GM21515 (cell line): ENCODE data around the gene PHPT1.
"Not testable (repeated sequence)": the region's sequence is repeated elsewhere in the genome, so short reads cannot be mapped to it uniquely, and the experiment has no call there.

ENCODE experiments used
- ATAC-seq: cut with Tn5 transposase; IDR thresholded peaks from one replicate; pipeline ENCODE4 v1.9.1; 2021; ENCODE audit not compliant: unreplicated experiment

Gene PHPT1

DNA sequence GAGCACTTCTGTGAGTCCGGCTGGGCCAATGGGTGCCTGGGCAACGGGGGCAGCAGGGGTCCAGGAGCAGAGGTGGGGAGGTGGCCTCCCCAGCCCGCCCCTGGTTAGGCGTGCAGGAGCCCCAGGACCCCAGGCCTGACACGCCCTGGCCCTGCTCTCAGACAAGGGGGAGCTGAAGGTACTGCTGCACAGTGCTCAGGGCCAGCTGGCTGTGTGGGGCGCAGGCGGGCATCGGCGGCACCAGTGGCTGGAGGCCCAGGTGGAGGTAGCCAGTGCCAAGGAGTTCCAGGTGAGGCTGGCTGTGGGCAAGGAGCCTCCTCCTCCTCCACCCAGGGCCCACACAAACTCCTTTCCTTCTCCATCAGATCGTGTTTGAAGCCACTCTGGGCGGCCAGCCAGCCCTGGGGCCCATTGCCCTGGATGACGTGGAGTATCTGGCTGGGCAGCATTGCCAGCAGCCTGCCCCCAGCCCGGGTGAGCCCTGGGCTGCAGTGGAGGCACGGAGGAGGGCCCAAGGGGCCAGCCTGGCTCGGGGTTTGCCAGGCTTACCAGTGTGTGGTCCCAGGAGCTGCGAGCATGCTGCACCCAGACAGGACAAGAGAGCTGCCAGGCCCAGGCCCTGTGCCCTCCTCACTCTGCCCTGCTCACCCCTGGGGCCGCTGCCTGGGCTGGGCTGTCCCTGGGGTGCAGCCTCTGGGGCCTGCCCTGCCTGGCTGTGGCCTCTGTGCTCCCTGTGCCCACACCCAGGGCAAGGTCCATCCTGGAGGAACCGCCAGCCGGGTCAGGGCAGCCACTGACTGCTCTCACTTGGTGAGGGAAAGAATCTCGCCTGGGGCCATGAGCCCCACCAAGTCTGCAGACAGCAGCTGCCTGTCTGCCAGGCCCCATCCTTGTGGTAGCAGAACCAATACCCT is 9.9 kb downstream of the PHPT1 start:
- ATAC-seq: no peak

DNA sequence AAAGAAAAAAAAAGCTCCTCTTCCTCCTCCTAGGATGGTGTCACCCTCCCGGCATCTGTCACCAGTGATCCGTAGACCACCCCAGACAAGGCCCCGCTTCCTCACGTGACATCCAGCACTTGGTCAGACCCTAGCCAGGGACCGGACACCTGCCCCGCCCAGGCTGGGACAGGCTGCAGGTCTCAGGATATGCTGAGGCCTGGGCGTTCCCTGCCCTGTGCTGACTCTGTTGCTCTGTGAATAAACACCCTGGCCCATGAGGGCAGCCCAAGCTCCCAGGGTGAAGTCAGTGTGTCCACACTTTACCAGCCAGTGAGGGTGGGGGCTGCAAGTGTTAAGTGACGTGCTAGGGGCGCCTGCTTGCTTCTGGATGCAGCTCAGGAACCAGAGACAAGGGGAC is 11.3 kb downstream of the PHPT1 start:
- ATAC-seq: no peak

DNA sequence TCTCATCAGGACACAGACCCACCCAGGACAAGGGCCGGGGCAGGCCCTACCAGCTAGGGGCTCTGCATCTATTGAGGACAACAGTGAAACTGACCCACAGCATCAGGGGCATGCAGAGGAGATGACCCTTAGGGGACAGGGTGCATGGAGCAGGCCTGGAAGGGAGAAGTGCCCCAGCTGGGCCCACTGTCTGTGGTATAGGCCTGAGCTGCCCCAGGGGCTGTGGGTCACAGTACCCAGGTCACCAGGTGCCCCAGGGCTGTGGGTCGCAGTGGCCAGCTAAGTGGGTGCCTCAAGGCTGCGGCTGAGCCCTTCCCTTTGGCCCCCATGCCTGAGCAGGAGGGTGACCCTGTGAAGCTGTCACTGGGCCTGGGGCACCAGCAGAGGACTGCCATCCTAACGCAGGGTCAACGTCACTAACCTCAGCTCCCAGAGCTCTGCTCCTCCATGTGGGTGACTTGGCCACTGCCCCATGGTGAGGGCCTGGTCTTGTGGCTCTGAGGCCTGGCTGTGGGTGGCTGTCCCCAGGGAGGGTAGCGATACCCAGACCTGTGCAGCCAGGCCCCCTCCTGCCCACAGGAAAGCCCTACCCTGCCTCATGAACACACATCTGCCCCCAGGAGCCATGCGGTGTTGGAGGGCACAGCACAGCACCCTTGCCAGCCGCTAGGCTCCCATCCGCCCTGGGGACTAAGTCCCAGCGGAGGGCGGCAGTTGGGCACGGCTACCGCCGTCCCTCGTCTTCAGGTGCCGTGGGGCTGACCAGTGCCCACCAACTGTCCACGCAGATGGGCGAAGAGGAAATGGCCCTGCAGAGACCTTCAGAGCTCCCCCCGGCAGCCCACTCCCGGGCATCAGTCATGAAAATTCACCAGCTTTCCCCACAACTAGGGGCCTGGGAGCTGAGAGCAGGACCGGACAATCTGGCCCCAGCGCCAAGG is 12.0 kb downstream of the PHPT1 start:
- no peak for ATAC-seq

DNA sequence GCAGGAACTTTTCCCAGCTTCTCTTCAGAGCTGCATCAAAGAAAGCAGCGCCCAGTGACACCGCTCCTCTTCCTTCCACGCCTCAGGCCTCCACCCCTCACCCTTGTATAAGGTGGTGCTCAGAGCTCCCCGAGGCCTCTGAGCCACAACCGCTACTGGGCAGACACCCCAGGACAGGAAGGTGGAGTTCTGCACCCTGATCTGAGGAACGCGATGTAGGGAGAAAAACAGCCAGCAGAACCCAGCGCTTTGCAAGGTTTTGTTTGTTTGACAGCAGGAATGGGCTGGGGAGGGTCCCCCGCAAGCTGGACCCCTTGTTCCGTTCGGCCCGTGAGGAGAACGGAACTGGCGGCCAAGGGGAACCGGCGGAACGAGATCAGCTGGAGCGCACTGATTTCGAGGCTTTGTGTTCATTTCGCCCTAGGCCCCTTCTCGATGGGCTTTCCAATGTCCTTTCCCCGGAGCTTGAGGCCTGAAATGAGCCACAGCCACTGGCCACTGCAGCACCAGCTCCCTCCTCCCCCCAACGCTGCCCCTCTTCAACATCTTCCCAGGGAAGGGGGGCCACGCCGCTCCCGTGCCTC is 12.8 kb downstream of the PHPT1 start:
- ATAC-seq: no peak

DNA sequence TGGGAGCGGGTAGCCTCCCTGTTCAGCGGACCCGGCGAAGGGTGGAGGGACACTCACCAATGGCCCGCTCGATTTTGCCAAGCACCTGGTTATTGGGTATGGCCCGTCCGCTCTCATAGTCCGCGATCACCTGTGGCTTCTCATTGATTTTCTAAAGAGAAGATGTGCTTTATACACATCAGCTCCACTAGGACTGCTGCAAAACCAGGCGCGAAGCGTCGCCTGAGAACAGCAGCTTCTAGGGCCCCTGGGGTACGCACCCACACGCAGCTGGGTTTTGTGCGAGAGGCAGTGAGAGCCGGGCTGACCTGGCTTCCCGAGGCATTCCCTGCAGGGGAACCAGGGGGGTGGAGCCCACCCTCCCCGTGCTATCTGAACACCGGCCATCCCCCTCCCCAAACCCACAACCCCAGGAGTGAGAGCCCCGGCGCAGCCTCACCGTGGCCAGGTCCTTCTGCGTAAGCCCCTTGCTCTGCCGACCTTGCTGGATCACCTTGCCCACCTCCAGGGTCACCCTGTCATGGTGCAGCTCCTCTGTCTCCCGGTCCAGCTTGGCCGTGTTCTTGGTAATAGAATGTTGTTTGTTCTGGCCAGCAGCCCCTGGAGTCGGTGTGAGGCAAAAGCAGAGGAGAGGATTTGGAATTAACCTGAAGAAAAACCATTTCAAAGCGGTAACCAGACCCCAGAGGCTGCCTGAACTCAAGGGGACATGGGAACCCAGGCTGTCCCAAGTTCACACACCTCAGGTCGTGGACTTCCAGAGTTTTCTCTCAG is 13.8 kb downstream of the PHPT1 start:
- no peak for ATAC-seq

GRCh38 chr9:136863623-136864273 is 14.5 kb downstream of the PHPT1 start:
- ATAC-seq: no peak

DNA sequence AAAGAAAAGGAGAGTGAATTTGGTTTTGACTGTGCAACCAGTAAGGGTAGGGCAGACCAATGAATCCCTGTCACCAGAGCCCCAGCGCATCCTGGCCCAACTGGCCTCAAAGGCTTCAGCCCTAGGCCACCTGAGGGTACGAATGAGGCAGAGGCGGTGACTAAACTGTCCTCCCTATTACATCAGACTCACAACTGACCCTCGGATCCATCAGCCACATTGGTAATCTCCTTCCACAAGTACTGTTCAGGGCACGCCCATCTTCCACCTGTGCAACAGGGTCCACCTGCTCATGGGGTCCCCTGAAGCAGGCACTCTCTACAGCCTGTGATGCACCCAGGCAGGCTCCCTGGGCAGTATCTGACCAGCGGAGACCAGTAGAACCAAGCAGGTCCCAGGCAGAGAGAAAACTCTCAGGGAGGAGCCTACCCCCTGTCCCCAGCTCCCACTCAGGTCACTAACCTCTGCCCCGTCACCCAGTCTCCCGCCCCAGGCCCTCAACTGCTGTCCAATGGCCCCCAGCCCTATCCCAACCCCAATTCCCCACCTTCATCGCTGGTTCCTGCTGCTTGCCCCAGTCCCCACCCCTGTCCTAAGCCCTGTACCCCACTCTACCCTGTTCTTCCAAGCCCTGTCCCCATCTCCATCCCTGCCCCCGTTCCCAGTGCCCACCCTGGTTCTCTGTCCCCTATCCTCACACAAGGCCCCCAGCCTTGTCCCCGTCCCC is 16.0 kb downstream of the PHPT1 start:
- no peak for ATAC-seq

GRCh38 chr9:136865768-136866103 is 16.5 kb downstream of the PHPT1 start:
- ATAC-seq: no peak

GRCh38 chr9:136866898-136867421 is 17.8 kb downstream of the PHPT1 start:
- ATAC-seq: not testable (repeated sequence)

DNA sequence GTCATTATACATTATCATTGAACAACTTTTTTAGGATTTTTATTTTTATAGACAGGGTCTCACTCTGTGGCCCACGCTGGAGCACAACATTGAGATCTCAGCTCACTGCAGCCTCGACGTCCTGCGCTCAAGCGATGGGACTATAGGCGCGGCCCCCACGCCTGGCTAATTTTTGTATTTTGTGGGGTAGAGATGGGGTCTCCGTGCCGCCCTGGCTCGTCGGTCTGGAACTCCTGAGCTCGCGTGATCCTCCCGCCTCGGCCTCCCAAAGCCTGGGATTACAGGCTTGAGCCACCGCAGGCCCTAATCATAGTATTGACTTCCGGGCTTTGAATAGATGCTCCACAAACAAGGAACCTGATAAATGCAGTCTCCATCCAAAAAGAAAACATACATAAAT is 18.3 kb downstream of the PHPT1 start:
- ATAC-seq: no peak

- no peak for ATAC-seq
Observed at GRCh38 chr9:136867917-136868316, 18.7 kb downstream of the PHPT1 start.

- no peak for ATAC-seq
Observed at GRCh38 chr9:136868644-136869043, 19.4 kb downstream of the PHPT1 start.

DNA sequence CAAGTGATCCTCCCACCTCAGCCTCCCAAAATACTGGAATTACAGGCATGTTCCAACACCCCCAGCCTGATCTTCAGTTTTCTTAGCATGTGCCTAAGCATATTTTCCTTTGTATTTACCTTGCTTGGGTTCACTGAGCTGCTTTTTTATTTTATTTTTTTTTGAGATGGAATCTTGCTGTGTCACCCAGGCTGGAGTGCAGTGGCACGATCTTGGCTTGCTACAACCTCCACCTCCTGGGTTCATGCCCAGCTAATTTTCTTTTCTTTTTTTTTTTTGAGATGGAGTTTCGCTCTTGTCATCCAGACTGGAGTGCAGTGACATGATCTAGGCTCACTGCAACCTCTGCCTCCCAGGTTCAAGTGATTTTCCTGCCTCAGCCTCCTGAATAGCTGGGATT is 20.4 kb downstream of the PHPT1 start:
- not testable (repeated sequence) for ATAC-seq

DNA sequence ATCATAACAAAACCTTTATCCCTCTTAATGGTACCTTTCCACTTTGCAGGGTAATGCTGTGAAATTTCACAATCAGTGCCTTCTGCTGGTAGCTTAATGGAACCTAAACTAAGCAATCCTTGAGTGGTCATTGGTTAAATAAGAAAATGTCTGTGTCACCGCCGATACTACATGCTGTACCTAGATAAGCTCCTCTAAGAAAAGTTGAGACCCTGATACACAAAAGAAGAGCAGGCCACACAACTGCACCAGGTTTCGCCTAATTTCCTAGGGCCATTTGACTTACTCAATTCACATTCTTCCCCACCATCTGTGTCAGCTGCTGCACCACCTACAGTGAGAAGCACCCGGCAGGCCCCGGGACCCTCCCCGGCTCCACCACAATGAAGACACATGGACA is 25.9 kb downstream of the PHPT1 start:
- ATAC-seq: no peak

- ATAC-seq: no peak
Observed at GRCh38 chr9:136876476-136876875, 27.3 kb downstream of the PHPT1 start.

DNA sequence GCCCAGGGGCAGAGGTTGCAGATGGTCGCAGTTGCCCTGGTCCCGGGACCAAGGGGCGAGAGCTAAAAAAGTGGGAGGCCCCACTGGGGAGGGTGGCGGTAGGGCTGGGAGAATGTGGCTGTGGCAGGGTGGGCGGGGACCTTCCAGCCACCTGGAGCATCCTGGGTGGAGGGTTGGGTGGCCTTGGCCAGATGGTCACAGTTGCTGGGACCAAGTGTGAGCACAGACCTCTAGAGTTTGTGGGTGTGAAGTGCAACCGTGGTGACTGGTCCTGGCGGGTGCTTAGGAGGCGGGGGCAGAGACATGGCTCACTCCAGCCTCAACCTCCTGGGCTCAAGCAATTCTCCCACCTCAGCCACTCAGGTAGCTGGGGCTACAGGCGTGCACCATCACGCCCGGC is 31.4 kb downstream of the PHPT1 start:
- ATAC-seq: no peak

- no peak for ATAC-seq
Observed at GRCh38 chr9:136881691-136882108, 32.5 kb downstream of the PHPT1 start.

- ATAC-seq: no peak
Observed at GRCh38 chr9:136882109-136882946, 33.1 kb downstream of the PHPT1 start.

DNA sequence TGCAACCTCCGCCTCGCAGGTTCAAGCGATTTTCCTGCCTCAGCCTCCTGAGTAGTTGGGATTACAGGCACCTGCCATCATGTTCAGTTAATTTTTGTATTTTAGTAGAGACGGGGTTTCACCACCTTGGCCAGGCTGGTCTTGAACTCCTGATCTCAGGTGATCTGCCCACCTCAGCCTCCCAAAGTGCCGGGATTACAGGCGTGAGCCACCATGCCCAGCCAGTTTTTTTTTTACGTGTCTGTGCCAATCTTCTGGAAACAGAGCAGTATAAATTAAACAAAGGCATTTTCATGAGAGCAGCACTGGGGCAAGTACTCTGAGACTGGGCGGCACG is 33.7 kb downstream of the PHPT1 start:
- not testable (repeated sequence) for ATAC-seq
